Measurements from ENCODE around the gene COL5A3.

COL5A3 gene

DNA sequence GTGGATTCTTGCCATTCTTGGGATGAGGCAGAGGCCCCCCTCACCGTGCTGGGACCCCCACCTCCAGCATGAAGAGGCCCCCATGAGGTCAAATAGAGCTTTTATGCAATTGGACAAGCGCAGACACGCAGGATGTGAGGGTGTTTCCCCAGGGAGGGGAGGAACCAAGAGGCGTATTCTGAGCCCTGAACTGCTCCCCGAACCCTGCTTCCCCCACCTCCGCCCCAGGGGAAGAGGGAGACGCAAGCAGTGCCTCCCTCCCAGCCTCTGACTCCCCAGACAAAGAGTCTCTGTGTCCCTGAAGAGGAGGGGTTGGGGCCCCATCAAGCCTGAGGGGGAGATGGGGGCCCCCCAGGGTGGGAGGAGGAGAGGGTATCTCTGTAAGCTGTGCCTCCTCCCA is 1.7 kb upstream of the COL5A3 start:
- DNase-seq (ENCODE audit: low read depth, low spot score), result no peak

DNA sequence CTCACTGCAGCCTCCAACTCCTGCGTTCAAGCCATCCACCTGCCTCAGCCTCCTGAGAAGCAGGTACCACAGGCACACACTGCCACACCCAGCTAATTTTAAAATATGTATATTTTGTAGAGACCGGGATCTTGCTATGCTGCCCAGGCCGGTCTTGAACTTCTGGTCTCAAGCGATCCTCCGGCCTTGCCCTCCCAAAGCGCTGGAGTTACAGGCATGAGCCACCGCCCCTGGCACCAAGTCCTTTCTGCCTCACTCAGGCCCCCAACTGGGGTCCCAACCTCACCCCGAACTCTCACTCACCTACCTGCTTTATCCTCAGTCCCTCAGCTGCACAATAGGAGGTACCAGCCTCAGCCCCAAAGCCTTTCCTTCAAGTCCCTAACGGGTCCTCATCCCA is 635 bp upstream of the COL5A3 start:
- no peak for DNase-seq (ENCODE audit: low read depth, low spot score)

DNA sequence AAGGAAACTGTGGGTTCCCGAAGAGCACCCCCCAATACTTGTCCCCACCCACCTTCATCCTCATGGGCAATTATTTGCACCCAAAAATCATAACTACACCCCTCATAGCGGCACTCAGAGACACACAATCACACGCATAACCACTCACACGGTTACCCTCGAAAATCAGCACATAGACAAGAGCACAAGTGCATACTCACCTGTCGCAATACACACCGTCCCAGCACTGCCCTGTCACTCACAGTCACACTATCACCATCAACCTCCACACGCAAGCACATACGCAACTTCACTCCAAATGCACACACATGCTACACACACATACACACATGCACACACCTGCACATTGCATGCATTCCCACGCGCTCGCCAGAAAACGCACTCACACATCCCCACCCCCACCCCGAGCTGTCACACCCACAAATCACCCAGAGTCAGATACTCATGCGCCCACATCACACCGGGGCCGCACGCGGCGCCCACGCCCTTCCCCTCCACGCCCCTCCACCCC is 535 bp downstream of the COL5A3 start:
- DNase-seq (ENCODE audit: low read depth, low spot score), result no peak

DNA sequence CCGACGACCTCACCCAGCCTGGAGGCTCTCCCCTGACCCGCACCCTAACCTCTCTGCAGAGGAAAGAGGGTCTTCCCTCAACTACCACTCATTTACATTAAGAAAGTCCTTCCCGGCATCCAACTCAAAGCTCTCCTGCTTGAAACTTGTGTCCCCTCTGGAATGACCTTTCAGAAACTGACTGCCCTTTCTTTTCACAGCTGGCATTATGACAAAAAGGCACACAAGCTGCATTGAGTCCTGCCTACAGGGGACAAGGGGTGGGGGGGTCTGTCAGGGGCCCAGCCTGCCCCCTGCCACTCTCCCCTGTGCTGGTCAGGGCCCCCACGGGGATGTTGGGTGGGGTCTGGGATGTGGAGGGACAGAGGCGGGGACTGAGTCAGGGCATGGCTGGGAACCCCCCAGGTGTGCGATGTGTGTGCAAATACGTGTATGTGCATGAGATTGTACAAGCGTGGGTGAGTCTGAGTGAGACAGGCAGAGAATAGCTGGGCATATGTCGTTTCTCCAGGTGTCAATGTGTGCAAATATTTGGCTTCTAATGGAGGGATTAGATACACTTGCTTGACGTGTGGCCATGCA is 2.0 kb downstream of the COL5A3 start:
- no peak for DNase-seq (ENCODE audit: low read depth, low spot score)

DNA sequence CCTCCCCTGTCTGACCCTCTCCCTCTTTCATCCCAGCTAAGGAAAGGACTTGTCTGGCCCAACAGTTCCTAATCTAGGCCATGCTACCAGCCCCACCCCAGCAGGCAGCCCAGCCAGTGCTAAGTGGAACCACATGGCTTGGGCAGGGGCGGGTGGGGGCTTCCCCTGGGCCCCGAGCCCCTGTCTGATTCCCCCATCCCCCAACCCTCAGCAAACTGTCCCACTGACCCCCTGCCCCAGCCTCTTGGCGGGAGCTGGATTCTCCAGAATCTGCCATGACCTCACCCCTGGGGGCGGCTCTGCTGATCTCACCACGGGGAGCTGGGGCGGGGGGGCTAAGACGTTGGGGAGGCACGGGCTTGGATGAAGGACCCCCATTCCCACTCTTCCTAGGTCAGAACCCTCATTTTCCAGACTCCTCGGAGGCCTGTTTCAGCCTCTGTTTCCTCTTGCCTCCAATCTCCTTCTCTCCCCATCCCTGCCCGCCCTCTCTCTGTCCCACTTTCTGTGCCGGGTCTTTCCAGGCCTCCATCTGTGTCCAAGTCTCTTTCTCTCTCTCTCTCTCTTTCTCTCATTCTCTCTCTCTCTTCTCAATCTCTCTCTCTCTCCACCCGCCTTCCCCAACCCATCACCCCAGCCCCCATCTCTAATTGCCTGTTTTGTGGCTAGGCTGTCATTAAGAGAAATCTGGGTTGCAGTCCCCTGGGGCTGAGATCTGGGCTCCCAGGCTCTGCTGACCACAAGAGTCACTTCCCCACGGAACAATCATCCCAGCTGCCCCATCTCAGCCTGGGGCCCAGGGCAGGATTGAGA is 2.7 kb downstream of the COL5A3 start:
- peak; percentile 20 for DNase-seq (ENCODE audit: low read depth, low spot score)

DNA sequence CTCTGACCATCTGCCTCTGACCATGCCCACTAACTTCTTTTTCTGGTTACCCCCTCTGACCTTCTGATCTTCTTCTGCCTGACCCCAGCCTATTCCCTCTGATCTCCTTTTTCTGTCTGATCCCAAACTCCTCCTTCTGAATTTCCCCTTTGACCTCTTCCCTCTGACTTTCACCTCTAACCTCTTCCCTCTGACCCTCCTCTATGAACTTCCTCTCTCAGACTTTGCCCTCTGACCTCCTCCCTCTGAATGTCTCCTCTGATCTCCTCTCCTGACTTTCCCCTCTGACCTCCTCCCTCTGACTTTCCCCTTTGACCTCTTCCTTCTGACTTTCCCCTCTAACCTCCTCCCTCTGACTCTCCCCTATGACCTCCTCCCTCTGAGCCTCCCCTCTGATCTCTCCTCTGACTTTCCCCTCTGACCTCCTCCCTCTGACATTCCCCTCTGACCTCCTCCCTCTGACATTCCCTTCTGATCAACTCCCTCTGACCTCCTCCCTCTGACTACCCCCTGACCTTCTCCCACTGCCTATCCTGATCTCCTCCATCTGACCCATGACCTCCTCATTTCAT is 3.5 kb downstream of the COL5A3 start:
- DNase-seq (ENCODE audit: low read depth, low spot score), result no peak

DNA sequence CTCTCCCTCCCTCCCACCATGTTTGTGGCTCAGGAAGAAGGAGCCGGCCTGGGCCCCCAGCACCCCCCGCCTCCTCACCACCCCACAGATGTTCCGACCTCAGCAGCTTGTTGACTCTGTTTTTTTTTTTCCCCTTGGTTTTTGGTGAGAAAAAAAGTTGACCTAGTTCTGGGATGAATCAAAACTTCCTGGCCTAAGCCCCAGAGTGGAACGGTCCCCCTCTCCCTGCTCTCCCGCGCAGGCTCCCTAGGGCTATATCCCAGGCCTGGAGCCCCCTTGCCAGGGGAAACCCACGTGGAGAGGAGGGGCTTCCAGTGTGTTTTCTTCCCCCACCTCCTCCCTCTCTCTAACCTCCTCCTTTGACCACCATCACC is 4.0 kb downstream of the COL5A3 start:
- DNase-seq (ENCODE audit: low read depth, low spot score), result no peak

DNA sequence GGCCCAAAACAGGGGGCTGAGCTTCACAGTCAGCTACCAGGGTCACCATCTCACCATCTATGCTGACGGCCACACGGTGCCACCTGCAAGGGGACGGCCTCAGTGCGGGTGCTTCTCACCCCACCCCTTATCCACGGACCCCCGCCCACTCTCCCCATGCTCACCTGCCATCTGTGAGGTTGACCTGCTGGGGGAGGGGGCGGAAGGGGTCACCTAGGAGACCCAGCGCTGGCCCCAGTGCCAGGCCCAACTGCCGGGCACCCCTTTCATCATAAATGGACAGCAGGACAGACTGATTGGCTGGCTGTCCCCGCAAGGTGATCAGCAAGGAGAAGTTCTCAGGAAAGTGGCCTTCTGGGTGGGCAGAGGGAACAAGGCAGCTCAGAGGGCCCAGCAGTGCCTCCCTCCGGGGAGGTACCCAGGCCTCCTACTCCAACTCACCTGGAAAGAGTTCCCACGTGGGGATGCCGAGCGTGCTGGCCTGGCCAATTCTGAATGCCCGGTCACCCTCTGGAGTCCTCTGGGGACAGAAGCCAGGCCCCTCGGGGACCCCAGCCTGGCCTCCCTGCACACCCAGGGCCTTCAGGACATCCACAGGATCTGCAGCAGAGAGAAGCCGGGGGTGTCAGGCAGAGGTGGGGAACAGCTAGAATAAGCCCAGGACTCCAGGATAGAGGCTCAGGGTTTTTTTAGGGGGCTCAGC is 4.5 kb downstream of the COL5A3 start:
- DNase-seq (ENCODE audit: low read depth, low spot score), result no peak

DNA sequence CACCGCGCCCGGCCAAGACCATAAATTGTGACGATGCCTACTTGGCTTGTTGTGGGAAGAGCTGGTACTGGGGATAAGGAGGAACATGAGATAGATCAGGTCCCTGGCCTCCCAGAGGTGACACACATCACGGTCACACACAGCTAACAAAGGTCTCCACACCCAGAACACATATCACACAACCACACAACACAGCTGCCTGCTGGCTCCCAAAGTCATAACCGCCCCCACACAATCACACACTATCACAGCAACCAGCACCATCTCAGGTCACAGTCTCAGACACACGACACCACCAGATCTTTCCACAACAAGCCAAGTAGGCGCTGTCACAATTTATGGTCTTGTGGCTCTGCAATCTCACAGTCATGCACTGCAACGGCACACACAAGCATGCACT is 5.7 kb downstream of the COL5A3 start:
- no peak for DNase-seq (ENCODE audit: low read depth, low spot score)

DNA sequence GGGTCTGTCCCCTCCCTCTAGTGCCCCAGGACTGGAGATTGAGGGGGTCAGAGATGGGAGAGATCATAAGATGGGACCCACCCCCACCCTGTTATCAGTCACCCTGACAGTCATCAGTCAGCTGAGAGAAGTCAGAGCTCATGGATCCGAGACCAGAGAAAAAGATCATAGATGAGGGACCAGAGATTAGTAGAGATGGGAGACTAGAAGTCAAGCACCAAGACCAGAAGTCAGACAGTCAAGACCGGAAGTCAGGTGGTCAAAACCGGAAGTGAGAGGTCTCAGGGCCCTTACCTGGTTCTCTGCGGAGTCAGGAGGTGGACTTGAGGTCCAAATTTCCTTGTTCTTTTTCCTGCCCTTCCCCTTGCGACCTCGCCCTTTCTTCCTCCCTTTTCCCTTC is 7.0 kb downstream of the COL5A3 start:
- no peak for DNase-seq (ENCODE audit: low read depth, low spot score)

DNA sequence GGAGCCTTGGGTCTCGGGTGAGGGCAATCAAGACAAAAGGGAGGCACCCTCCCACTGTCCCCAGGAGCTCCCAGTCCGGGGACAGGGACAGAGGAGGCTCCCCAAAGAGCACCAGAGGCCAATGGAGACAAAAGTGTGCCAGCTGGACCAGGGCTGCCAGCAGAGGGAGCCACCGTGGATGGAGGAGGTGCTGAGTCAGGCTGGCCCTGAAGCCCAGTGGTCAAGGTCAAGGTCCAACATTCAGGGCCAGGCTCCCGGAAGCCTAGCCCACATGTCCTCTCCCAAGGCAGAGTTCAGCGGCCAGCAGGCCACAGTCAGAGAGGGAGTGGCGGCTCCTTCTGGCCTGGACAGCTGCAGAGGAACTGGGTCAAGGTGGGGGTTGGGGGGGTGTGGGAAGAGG is 8.4 kb downstream of the COL5A3 start:
- peak; percentile 18 for DNase-seq (ENCODE audit: low read depth, low spot score)

DNA sequence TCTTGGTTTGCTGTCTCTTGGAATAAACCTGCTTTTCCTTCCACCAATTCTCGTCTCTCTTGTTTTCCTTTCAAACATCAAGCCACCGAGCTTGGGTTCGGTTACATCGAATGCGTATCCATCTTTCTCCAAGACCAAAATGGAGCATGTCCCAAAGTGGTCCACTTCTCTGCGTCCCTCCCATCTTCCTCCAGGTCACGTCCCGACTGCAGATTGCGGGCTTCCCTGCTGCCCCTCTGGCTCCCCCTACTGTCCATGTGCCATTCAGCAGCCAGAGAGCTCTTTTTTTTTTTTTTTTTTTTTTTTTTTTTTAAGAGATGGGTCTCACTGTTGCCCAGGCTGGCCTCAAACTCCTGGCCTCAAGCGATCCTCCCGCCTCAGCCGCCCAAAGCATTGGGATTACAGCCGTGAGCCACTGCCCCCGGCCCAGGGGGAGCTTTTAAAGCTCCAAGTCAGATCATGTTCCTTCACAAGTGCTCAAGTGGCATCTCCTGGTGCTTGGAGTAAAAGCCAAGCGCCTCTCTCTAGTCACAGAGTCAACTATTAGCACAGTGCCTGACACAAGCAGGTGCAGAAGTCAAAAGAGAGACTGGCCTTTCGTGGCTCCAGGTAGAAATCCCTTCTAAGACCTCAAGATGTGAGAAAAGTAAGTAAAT is 10.0 kb downstream of the COL5A3 start:
- DNase-seq (ENCODE audit: low read depth, low spot score), result peak; percentile 82

DNA sequence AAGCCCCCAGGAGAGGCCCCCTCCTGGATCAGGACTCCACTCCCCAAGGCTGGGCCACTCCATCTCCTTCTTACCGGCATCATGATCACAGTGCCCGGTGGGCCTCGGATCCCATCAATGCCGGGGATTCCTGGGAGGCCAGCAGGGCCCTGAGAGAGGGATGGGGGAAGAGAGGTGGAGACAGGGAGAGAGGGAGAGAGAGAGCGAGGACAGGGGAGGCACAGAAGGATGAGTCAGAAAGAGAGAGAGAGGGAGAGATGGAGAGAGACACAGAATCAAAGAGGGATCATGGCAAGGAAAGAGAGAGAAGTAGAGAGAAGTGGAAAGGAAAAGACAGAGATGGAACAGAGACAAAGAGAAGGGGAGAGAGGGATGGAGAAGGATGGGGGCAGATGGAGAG is 13.8 kb downstream of the COL5A3 start:
- no peak for DNase-seq (ENCODE audit: low read depth, low spot score)

DNA sequence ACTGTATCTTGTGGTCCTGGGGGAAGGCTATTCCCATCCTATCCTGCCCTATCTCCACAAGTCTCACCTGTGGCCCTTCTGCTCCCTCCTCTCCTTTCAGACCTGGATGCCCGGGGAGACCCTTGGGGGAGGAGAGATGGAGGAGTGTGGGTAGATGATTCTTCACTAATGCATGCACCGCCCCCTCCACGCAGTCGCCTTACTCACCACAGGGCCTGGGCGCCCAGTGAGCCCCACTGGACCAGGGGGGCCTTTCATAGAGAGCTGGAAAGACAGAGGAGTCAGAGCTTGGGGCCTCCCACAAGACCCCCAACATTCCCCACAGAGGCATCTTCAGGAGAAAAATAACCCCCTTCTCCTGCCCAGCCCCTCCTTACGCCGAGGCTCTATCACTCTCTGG is 14.3 kb downstream of the COL5A3 start:
- DNase-seq (ENCODE audit: low read depth, low spot score), result no peak

DNA sequence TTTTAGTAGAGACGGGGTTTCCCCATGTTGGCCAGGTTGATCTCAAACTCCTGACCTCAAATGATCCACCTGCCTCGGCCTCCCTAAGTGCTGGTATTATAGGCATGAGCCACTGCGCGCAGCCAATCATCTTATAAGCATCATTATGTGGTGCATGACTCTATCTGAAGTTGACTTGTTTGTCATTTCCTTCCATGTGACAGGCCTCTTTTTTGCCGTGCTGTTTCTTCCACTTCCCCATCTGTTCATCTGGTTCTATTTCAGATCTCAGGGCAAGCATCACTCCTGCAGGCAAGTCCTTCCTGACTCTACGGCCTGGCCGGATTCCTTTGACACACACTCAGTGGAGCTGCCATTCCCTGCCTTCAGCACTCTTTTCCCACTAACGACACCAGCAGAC is 15.2 kb downstream of the COL5A3 start:
- DNase-seq (ENCODE audit: low read depth, low spot score), result no peak

DNA sequence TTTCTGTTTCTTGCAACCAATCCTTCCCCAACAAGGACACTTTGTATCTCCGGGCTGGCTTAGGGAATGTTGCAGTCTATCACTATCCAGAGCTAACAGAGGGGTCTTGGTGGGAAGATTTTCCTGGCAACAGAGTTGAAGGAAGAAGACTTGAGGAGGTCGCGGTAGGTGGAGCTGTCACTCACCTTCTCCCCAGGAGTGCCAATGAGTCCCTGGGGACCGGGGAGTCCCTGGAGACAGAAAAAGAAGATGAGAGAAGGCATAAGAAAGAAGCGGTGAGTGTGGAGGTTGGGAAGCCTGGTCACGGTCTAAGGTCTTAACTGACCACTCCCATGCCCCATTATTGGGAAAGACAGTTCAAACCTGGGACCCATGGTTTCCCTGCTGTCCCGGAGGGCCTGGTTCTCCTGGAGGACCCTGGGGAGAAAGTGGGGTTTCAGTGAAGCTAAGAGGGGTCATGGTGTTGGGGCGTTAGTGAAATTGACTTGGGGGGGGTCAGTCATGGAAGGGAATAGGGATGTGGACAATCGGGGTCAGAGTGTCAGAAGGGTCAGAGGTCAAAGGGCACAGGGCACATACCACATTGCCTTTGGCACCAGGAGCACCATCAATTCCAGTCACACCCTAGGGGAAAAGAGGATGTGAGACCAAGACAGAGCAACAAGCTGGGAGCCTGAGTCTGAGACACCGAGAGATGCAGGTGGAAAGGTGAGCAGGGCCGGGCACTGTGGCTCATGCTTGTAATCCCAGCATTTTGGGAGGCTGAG is 18.7 kb downstream of the COL5A3 start:
- DNase-seq (ENCODE audit: low read depth, low spot score), result no peak

DNA sequence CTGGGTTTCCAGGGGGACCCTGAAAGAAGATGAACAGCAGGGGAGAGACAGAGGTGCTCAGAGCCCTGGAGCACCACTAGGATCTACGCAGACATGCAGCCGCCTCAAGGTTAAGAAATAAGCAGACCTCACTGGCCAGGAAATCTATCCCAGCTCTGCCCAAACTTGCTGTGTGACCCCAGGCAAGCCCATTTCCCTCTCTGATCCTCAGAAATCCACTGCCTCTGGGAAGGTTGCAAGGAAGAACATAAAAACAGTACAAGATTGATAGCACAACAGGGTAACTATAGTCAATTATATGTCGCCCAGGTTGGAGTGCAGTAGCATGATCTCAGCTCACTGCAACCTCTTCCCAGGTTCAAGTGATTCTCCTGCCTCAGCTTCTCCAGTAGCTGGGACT is 20.8 kb downstream of the COL5A3 start:
- no peak for DNase-seq (ENCODE audit: low read depth, low spot score)

DNA sequence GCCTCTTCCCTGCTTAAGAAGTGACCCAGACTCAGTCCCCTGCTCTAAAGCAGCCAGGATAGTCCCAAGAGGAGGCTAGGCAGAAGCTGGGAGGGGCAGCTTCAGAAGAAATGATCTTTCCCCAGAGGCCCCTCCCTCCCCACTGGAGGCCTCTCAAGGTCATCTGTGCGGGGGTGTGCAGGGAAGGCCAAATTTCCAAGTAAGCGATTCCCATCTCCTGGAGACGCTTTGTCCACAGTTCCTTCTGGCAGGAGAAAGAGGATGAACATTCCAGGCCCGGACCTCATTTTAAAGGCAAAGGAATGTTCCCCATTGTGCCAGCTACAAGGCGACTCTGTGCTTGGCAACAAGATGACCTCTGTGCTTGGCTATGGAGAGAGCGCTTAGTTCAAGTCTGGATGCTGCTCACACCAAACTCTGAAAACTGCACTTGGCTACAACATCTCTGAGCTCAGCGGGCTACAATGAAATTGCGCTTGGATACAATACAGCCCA is 23.5 kb downstream of the COL5A3 start:
- DNase-seq (ENCODE audit: low read depth, low spot score), result no peak

DNA sequence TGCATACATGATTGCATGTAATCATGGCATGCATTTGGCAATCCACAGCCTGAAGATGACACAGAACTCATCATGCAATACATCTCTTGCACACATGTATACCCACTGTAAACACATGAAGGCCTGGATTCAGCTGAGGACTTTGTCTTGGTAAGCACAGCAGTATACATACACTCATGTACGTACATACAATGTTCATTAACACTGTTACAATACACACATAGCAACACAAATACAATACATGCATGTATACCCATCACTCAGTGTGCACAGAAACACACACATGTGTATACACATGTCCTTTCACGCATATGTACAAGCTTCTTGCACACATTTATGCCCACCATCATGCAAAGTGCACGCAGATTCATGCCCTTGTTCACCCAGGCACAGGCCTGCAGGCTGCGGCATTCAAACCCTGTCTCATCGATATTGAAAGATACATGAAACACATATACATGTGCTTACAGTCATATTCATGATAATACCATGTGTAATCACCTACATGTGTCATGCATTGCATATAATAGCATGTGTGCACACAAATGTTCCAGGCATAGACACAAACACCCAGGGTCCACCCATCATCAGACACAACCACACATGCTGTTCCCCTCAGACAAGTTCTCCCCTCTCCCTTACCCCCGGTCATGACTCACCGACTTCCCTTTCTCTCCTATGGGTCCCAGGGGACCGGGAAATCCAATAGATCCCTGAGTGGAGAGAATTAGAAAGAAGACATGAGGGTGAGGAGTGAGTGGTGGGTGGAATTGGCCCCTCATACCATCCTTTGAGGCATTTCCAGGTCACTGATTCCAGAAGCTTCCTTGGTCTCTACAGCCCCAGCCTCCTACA is 28.7 kb downstream of the COL5A3 start:
- no peak for DNase-seq (ENCODE audit: low read depth, low spot score)

DNA sequence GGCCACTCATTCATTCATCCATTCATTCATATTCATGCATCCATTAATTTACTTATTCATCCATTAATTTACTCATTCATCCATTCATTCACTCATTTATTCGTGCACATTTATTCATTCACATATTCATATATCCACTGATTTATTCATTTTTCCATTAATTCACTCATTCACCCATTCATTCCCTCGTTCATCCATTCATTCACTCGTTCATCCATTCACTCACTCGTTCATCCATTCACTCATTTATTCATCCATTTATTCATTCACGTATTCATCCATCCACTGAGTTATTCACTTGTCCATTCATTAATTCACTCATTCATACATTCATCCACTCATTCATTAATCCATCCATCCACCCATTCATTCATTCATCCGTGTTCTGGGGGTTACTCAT is 38.2 kb downstream of the COL5A3 start:
- DNase-seq (ENCODE audit: low read depth, low spot score), result no peak
